ENCODE results near the gene FAM193B.

The FAM193B gene

DNA sequence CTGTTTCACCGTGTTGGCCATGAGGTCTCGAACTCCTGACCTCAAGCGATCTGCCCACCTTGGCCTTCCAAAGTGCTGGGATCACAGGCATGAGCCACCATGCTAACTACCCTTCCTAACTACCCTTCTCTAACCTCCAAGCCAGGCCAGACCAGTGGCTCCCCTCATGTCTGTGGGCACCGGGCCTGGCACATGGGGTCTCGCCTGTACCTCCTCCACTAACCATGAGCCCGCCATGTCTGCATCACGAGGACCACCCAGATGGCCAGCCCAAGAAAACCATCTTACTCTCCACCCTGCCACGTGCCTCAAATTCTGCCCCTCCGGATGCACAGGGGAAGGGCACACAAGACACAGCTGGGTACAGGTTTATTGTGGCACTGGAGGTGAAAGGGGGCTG is 71.3 kb downstream of the FAM193B start:
- no peak for DNase-seq

GRCh38 chr5:177482359-177482795 is 72.0 kb downstream of the FAM193B start:
- DNase-seq = no peak

- DNase-seq = no peak
Observed at GRCh38 chr5:177479774-177480173, 74.6 kb downstream of the FAM193B start.

DNA sequence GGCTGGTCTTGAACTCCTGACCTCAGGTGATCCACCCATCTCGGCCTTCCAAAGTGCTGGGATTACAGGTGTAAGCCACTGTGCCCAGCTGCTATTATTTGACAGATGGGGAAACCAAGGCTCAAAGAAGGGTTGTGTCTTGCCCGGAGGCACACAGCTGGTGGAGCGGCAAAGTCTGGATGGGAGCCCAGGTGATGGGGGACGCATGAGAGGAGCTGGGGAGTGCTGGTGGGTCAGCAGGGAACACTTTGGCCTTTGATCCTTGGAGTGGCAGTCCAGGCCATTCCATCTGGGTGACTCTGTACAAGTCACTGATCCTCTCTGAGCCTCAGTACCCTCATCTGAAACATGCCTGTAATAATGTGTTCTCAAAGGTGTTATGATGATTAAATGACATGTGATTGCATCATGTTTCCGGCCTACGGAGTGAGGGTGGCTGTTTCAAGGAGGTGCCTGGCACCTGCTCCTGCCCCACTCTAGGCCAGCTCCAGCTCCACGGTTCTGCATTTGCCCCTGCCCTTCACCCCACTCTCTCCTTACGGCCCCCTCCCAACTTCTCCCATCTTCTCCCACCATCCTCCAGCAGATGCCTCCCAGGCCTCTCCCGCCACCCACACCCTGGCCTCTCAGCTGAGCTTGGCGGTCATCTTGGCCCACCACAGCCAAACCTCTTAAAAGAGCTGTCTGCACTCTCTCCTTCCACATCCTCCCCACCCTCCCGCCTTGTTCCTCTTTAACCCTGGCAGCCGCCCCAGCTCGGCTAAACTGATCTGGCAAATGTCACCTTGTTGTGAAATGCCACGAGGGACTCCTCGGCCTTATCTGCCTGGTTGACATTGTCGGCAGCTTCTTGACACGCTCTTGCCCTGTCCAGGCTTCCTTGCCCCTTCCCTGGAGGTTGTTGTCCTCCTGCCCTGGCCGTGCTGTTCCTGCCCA is 75.4 kb downstream of the FAM193B start:
- DNase-seq = peak; percentile 96

DNA sequence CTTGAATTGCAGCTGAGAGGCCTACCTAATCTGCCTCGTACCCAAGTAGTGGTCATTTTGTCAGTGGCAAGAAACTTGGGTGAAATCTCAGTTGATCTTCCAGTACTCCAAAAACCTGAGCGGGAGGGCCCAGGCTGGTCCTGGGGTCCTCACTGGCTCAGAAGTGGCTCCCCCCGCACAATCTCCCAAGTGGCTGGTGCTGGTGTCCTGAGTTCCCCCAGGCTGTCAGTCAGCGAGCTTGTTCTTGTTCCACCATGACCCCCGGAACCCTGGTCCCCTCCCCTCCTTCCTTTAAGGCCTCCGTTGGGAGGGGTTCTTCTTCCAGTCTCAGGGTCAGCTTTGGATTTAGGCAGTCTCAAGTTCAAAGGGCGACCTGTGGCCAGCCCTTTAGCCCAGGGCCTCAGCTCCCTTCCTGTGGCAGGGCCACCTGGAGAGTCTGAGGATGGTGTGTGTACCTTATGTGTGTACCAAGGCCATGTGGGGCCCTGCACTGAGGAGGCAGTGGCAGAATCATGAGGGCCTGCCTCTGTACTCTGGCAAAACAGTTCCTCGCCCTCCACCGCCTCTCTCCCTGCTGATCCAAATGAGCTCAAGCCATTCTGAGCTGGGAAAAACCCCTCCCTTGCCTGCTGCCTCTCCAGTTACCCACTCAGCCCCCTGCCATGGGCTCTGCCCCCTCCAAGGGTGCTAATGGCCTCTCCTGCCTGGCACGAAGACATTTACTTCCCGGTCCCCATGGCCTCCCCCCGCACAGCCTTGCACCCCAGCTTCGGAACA is 76.5 kb downstream of the FAM193B start:
- DNase-seq = no peak

DNA sequence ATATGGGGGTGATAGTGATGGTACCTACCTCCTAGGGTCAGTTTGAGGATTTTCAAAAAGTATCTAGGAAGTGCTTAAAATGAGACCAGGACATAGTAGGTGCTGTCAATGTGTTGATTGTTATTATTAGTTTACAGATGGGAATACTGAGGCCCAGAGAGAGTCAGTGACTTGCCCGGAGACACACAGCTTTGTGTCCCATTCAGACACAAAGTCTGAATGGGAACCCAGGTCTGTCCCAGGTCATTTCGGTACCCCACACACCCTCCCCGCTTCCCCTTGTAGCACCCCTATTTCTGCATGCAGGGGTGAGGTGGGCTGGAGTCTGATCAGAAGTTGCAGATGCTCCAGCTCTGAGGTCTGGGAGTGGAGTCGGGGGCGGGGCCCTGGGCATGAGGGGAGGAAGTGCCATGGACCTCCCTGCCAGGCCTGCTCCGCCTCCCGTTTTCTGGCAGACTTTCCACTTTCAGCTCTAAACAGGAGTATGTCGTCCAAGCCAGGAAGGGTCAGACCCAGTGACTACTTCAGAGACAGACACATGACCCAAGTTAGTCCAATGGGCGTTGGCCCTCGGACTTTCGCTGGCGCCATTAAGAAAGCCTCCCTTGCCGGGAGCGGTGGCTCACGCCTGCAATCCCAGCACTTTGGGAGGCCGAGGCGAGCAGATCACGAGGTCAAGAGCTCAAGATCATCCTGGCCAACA is 77.7 kb downstream of the FAM193B start:
- DNase-seq = no peak

GRCh38 chr5:177475563-177476427 is 78.6 kb downstream of the FAM193B start:
- no peak for DNase-seq

- no peak for DNase-seq
Observed at GRCh38 chr5:177474846-177475562, 79.4 kb downstream of the FAM193B start.

DNA sequence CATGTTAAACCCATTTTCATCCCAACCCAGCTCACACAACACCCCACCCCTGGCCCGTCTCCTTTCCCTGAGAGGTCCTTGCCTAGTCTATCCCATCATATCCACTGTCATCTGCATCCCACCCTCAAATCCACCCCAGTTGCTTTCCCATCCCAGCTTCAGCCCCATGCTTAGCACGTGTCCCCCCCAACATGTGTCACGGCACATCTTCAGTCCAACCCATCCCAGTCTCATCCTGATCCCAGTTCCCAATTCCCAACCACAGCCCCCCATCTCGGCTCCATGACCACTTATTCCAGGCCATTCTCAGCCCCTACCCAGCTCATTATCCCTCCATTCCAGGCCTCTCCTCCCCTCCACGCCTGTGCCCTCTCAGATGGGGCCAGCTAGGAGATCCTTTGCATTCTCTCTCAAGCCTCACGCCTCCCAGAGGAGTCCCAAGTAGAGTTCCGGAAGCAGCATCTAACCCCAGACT is 80.3 kb downstream of the FAM193B start:
- DNase-seq = peak; percentile 2

GRCh38 chr5:177473443-177474001 is 80.8 kb downstream of the FAM193B start, which contains the start of gene DBN1:
Gene DBN1 (minus strand): TSS chr5:177473634. CDS start chr5:177473521, 113 bp downstream.
- peak; percentile 63 for DNase-seq

- DNase-seq = peak; percentile 55
Observed at GRCh38 chr5:177472460-177473442, 81.6 kb downstream of the FAM193B start.

DNA sequence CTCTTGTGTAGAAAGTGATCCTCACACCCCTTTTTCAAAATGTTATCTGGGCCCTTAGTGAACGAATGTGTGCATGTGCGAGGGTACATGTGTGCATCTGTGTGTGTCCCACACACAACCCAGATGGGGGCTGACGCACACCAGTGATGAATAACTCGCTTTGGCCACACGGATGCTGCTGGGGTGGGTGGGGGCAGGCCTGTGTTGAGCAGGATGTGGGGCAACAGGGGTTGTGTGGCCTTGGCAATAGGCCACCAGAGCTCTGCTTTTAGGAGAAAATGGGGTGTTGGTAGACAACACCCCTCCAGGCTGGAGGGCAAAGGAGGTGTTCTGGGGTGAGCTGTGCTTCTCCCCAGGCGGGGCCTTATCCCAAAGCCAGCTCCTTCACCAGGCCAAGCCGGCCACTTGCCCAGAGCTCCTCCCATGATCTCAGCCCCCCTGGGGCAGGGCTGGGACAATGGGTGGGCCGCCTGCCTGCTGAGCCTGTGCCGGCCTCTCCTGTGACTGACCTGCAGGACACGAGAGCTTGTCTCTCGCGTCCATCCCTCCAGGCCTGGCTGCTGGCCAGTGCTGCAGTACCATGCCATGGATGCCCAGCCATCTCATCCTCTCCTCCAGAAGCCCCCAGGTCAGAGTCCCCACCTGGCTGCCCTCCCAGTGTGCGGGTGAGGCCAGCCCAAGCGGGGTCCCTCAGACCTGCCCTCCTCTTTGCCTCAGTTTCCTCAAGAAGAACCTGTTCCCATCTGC is 82.6 kb downstream of the FAM193B start:
- DNase-seq = peak; percentile 40

- no peak for DNase-seq
Observed at GRCh38 chr5:177470759-177471536, 83.4 kb downstream of the FAM193B start.
